ENCODE results near the gene SNCB. TPM values are rescaled to one million over a fixed set of nuclear protein-coding genes. Genes with fewer than 3 reads are reported as not detected.

Gene SNCB
- total and polyA plus RNA-seq, 2 of the 13 experiments (the other 11 are each of a cell fraction or from before 2014, with no cell fraction given): not detected

DNA sequence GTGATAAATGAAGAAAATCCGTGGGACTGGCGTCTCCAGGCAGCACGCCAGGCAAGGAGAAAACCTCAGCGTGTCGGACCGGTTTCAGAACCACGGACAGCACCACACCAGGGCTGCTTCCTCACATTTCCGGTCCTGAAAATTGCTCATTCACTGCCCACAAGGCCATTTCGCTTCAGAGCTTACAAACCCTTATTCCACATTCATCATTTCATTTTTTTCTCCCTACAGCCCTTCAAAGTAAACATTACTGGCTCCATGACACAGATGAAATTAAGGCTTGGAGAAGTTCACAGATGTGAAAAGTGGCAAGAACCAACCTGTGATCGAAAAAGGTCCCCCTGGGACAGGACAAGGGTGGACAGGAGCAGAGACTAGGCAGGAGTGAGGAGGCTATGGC, 18.9 kb downstream of the SNCB start (continued):
- TF ChIP-seq ZNF256 (CRISPR knock-in tag; conservative IDR thresholded peaks at IDR 0.05): peak; percentile 72; the same call in 1 of the 2 replicates
- 0 out of 2 replicates have a peak, but pooled peaks have one; percentile 35 for TF ChIP-seq ZFYVE20 (CRISPR knock-in tag; IDR thresholded peaks at IDR 0.05; ENCODE audit: borderline replicate concordance, low read depth)
- peak; percentile 84 for TF ChIP-seq ZNF331 (CRISPR knock-in tag; IDR thresholded peaks at IDR 0.05)
- TF ChIP-seq ZFP36L1 (CRISPR knock-in tag; IDR thresholded peaks at IDR 0.05): 0 out of 2 replicates have a peak, but pooled peaks have one; percentile 44
- peak; percentile 58 for TF ChIP-seq ARID5B (CRISPR knock-in tag; IDR thresholded peaks at IDR 0.05)
- TF ChIP-seq SALL1 (CRISPR knock-in tag; IDR thresholded peaks at IDR 0.05): peak; percentile 82
- TF ChIP-seq RCOR2 (CRISPR knock-in tag; IDR thresholded peaks at IDR 0.05): no peak
- TF ChIP-seq KLF9 (CRISPR knock-in tag; IDR thresholded peaks at IDR 0.05; ENCODE audit: low read depth): peak; percentile 40; the same call in 1 of the 2 replicates
- peak; percentile 56; the same call in 1 of the 2 replicates for TF ChIP-seq KAT8 (CRISPR knock-in tag; IDR thresholded peaks at IDR 0.05)
- TF ChIP-seq ZNF747 (CRISPR knock-in tag; IDR thresholded peaks at IDR 0.05; ENCODE audit: borderline replicate concordance): no peak
- TF ChIP-seq NR2F6 (IDR thresholded peaks at IDR 0.05): no peak
- peak; percentile 31; the same call in 1 of the 2 replicates for TF ChIP-seq NR2F6 (CRISPR knock-in tag; IDR thresholded peaks at IDR 0.05)
- TF ChIP-seq GPN1 (CRISPR knock-in tag; IDR thresholded peaks at IDR 0.05; ENCODE audit: borderline replicate concordance): 0 out of 2 replicates have a peak, but pooled peaks have one; percentile 58
- TF ChIP-seq ZFP36L2 (CRISPR knock-in tag; IDR thresholded peaks at IDR 0.05): 0 out of 2 replicates have a peak, but pooled peaks have one; percentile 72
- 0 out of 2 replicates have a peak, but pooled peaks have one; percentile 25 for TF ChIP-seq ZBTB21 (CRISPR knock-in tag; IDR thresholded peaks at IDR 0.05)
- TF ChIP-seq KLF16 (CRISPR knock-in tag; IDR thresholded peaks at IDR 0.05): peak in 1 of 2 experiments; percentile 91; a peak in 2 of 4 replicates
- peak; percentile 38; the same call in 1 of the 2 replicates for TF ChIP-seq ZNF329 (CRISPR knock-in tag; IDR thresholded peaks at IDR 0.05; ENCODE audit: low read depth)
- TF ChIP-seq AHR (CRISPR knock-in tag; IDR thresholded peaks at IDR 0.05): peak; percentile 43; the same call in 1 of the 2 replicates
- peak; percentile 91; the same call in 1 of the 2 replicates for TF ChIP-seq ZFP37 (CRISPR knock-in tag; IDR thresholded peaks at IDR 0.05; ENCODE audit: borderline replicate concordance)
- TF ChIP-seq, protein P1, sequence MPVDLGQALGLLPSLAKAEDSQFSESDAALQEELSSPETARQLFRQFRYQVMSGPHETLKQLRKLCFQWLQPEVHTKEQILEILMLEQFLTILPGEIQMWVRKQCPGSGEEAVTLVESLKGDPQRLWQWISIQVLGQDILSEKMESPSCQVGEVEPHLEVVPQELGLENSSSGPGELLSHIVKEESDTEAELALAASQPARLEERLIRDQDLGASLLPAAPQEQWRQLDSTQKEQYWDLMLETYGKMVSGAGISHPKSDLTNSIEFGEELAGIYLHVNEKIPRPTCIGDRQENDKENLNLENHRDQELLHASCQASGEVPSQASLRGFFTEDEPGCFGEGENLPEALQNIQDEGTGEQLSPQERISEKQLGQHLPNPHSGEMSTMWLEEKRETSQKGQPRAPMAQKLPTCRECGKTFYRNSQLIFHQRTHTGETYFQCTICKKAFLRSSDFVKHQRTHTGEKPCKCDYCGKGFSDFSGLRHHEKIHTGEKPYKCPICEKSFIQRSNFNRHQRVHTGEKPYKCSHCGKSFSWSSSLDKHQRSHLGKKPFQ (CRISPR knock-in tag; IDR thresholded peaks at IDR 0.05; ENCODE audit: insufficient replicate concordance): peak; percentile 36
- no peak for TF ChIP-seq ZNF556 (CRISPR knock-in tag; IDR thresholded peaks at IDR 0.05; ENCODE audit: borderline replicate concordance)
